Stimulated activated CD4-positive, alpha-beta T cell treated with anti-CD3 and anti-CD28 coated beads, TNF-alpha, amount 100 ng/mL, for 1 hour (primary cell): ENCODE data around the gene MAEA.
"Not testable (repeated sequence)": the region's sequence is repeated elsewhere in the genome, so short reads cannot be mapped to it uniquely, and the experiment has no call there.

ENCODE experiments used
- DNase-seq, 3 donors: peaks; one replicate each; pipeline ENCODE4 v3.0.0-alpha.2; 2020; ENCODE audit warnings: low read depth in 3 of 3, low spot score in 1 of 3

The MAEA gene

DNA sequence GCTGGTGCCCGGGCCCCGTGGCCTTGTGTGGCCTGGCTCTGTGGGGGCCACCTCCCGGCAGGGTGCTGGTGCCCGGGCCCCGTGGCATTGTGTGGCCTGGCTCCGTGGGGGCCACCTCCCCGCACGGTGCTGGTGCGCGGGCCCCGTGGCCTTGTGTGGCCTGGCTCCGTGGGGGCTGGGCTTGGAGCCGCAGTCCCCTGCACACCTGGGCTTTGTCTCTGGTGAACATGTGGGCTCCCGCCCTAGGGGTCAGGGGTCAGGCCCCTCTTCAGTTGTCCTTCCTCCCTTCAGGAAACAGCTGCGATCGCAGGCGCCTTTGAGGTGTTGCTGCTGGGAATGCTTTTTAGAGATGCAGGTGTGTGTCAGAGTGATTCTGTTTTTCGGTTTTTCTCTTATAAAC is 74.5 kb downstream of the MAEA start:
- DNase-seq = no peak

DNA sequence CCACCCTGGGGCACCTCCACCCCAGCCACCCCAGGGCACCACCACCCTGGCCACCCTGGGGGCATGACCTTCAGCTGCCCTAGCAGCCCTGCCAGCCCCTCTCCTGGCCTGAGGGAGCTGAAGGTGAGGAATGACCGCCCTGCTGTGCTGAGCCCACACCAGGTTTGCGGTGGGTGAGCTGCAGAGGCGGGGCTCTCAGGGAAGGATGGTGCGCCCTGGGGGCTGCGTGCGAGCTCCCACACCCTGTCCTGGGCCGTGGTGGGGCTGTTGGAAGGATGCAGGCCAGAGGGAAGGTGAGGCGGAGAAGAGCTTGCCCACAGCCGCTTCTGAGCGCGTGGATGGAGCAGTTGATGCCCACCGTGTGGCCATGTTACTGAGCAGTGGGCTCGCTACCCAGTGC is 75.1 kb downstream of the MAEA start:
- DNase-seq = no peak

DNA sequence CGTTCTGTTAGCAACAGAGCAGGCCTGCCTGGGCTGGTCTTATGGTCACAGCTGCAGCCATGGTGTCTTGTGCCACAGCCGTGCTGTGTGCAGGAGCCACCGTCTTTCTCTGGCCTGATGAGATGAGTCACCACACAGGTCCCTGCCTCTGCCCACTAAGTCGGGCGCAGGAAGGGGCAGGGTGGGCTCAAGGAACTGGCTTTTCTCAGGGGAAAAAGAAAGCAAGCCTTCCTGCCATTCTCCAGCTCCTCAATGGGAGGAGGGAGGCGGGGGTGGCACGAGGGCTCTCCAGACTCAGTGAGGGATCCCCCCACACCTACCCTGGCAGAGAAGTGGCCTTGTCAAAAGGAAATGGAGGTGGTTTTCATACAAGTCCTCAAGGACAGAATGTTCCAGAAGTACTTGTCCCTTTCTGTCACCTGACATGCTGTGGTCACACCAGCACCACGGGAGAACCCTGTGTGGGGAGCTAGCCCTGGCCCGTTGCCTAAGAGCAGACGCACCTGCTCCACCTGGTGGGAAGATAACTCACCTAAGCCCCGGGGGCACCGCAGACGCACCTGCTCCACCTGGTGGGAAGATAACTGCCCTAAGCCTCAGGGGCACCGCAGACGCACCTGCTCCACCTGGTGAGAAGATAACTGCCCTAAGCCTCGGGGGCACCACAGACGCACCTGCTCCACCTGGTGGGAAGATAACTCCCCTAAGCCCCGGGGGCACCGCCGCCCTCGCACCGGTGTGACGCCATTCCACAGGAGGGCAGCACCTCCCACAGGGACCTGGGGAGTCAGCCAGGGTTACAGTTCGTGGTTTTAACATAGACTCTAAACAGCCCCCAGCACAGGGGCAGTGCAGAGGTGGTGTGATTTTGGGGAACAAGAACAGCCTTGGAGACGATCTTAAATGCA is 75.8 kb downstream of the MAEA start:
- no peak for DNase-seq

DNA sequence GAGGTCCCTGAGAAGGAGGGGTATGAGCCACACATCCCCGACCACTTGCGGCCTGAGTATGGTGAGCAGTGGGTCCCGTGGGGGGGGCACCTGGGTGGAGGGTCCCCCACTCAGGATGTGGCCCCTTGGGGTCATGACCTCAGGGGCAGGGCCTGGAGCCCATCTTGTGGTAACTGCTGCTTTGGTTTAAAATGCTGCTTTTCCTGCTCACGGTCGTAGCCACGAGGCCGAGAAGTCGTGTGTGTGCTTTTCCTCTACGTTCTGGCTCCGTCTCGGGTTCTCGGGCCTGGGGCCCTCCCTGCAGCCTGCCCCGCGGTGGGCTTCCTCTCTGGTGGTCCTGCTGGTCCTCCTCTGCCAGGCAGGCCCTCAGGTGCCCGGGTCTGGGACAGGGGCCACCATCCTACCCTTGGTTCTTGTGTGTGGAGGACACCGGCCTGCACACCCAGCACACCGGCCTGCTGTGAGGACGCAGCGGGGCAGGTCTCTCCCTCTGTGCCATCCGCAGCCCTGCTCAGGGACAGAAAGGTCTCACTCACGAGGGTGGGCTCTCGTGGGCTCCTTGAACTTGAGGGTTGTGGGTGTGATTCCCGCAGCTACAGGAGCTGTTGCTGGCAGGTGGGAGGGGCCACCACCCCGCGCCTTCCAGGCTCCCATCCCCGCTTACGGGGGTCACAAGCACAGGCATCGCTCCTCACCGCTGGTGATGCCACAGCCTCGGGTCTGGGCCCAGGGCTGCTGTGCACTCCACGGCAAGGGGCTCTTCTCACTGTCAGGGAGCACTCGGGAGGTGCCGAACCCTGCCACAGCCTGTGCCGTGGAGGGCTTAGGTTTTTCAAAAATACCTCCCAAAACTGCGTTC is 76.9 kb downstream of the MAEA start:
- no peak for DNase-seq

DNA sequence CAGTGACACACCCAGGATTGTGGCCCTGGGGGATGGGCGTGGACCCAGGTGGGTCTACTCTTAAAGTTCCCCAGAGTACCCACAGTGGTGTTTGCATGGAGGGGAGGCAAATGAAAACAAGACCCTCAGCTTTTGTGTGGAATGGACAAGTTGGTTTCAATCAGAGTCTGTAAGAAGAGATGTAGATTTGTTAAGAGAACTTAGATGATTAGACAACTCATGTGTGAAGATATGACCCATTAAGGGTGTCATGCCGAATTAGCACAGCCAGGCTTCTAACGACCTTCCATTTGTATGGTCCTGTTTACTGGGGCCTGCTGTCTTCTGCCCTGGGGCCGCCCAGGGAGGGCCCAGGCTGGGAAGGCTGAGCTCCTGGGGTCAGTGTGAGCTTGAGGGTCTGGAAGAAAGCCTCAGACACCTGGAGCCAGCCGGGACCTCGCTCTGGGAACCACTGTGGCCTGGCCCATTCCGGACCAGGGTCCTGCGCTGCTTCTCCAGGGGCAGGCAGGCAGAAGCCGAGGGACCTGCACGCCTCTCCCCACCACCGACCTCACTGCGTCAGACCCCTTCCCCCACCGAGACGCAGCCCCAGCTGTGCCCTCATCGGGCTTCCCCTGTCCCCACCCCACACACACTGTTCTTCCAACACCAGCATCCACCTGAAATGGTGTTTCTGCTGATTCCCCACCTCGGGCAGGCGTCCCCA is 77.7 kb downstream of the MAEA start:
- no peak for DNase-seq

DNA sequence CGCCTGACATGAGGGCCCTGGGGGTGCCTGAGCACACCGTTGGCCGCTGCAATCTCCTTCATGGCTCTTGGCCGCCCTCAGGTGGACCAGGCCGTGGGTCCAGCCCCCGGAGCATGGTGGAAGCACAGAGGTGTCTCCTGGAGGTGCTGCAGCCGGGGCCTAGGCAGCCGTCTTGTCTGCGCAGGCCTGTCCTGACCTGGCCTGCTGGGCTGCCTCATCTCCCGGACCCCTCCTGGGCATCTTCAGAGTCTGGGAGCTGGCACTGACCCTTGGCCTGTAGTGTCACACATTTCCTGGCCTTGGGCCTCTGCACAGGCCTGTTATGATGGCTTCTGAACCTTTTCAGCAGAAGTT is 78.2 kb downstream of the MAEA start:
- DNase-seq = no peak

DNA sequence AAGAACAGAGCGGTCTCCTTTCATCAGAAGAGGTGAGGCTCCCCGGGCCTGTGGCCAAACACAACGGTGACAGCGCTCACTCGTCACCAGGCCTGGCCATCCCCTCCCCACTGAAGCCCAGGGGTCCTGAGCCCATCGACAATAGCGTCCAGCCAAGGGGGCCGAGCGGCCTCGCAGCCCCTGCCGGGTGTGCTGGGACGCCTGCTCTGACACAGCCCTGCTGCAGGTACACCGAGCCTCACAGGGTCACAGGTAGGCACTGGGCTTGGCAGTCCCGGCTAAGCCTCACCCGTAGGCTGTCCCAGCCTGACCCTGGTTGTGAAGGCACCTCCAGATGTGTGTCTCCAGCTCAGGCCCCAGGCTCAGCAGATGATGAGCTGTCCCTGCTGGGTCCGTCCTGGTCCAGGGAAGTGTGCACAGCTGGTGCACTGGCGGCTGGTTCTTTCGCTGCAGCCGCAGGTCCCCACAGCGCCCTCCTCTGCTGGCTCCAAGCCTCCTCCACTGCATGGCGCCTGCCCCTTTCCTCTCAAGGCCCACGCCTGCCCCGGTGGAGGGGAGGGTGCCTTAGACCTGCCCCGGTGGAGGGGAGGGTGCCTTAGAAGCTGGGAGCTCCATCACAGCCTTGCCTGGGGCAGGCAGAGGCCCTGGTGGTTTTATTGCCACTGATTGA is 78.9 kb downstream of the MAEA start:
- DNase-seq = no peak

DNA sequence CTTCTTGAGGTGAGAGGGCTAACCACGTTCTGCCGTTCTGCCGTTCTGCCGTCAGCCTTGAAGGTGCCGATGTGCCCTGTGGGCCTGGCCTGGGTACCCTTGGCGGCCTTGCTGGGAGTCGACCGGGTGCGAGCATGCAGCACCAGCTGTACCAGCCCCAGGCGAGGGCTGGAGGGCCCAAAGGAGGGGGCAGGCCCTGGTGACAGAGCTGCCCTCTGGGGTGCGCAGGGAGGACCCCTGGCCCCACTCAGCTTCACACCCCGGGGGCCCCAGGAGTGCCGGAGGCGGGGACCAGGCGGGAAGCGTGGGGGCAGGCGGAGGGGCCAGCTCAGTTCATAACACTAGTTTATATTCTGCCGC is 79.4 kb downstream of the MAEA start:
- DNase-seq = no peak

DNA sequence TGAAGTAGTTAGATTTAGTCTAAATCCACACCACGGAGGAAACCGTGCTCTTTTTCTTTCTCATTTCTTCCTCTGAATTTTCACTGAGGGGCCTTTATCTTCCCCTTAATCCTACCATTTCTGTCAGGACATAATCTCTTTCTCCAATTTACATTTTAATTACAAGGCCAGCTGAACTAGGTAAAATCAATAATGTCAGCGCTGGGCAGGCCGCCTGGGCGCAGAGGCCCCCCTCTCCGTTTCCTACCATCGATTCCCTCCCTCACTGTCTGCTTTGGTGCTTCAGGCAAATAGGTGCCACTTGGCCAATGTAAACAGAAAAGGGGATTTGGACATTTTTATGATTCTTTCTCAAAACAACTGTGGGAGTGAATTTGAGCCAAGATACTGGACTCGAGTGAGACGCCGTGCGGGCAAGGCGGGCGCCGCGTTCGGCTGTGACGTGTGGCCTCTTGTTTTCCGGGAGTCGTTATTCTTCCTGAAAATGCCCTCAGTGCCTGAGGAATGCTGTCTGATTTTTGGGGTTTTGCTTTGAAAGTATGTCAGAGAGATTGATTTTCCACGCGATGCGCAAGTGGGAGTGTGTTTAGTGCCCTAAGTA is 79.9 kb downstream of the MAEA start:
- no peak for DNase-seq

DNA sequence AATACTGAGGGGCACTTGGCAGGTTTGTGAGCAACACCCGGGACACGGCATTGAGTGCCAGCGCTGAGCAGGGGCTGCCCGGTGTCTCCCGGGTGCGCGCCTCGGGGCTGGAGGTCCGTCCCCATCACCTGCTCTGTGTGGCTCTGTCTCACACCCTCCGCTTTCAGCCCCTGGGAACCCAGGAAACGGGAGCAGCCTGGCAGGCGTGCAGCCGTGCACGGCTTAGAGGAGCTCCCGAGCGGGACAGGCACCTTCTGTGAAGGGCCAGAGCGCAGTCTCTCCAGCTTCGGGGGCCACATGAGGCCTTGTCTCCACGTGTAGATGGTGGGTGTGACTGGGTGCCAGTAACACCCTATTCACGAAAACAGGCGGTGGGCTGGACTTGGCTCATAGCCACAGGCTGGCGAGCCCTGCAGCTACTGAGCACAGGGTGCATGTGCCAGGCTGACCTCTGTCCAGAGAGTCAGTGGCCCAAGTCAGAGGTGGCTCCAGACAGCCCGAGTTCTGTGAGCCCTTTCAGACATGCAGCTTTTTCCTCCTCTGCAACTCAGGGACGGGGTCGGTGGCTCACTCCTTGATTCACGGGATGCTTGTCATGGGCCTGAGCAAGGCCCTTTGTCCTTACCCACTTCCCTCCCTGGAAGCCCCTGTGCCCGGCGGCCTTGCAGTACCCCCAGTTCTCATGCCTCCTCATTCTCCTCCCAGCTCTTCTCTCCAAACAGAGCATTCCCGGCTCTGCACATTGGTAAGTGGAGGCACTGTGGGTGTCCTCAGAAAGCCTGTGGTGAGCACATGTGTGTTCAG is 80.8 kb downstream of the MAEA start:
- DNase-seq = no peak

DNA sequence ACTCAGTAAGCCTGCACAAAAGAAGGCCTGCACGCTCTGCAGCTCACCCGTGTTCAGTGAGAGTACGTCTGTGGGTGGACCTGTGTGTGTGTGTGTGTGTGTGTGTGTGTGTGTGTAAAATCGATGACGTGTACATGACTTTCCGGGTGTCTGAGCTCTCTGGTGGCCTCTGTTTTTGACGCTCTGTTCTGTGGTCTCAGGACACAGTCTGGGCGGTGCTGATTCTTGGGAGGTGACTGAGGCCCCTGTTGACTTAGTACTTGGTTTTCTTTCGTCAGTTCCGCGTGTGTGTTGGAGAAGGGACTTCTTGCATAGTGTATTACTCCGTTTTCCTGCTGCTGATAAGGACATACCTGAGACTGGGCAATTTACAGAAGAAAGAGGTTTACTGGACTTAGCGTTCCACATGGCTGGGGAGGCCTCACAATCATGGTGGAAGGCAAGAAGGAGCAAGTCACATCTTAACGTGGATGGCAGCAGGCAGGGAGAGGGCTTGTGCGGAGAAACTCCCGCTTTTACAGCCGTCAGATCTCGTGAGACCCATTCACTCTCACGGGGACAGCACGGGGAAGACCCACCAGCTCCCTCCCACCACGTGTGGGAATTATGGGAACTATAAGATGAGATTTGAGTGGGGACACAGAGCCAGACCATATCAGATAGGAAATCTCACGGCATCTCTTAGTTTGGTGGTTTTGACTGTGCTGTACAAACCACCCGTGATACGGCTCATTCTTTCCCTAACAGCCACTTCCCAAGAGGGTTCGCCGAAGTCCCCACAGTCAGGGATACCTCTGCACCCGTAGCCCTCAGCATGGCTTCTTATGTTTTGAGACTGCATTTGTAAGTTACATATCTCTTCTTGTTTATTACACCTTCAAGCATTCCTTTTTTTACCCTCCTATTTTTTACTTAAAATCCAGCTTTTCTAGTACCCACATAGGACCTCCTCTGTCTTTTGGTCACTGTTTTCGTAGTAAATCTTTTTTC is 81.8 kb downstream of the MAEA start:
- no peak for DNase-seq

DNA sequence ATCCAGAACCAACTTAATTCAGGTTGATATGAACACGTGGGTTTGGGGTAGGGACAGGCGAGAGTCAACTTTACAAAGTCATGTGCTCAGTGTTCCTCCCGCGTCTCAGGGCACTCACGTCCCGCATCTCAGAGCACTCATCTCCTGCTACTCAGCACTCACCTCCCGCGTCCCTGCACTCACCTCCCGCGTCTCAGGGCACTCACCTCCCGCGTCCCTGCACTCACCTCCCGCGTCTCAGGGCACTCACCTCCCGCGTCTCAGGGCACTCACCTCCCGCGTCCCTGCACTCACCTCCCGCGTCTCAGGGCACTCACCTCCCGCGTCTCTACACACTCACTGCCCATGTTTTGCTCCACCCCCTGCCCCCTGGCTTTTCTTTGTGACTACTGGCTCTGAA is 82.9 kb downstream of the MAEA start:
- not testable (repeated sequence) for DNase-seq

DNA sequence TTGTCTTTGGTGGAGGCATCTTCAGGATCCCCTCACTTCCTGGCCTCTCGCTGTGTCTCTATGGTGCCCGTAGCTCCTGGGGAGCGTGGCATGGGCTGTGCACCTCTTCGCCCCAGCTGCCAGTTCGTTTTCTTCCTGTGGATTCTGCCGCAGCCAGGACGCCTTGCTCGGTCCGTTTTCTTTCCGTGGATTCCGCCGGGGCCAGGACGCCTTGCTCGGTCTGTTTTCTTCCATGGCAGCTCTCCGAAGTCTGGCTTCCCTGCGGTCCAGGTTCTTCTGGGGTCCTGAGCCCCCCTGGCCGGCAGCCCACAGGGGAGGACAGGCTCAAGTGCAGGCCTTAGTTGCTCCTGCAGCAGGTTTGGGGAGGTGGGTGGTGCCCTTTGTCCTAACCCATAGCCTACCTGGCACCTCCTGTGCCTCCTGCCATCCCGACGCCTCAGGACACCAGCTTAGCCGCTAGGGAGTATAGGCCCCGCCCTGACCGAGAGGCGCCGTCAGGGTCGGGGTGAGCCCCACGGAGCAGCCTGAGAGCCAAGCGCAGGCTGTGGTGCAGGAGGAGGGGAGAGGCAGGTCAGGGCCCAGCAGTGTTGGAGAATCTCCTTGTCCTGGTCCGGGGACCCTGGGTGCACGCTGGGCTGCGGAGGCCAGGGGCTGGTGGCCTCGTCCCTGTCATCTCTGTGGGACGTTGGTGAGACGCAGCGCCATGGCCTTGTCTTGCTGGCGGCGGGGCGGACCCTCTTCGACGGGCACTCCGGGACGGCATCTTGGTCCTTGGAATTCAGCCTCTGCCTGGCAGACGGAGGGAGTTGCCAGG is 84.4 kb downstream of the MAEA start:
- no peak for DNase-seq

DNA sequence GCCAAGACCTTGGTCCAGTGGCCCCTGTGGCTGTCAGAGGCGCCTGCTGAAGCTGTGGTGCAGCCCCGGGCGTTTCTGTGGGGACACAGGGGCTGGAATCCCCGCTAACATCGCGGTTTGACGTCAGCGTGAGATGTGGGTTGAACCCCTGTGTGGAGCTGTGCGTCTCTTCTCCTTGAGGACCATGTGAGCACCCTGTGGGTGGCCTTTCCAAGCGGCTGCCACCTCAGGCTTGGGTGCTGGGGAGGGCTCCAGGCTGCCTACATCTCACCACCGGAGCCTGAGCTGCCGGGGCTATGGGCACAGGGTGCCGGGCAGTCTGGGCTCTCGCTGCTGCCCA is 85.0 kb downstream of the MAEA start:
- DNase-seq = no peak

DNA sequence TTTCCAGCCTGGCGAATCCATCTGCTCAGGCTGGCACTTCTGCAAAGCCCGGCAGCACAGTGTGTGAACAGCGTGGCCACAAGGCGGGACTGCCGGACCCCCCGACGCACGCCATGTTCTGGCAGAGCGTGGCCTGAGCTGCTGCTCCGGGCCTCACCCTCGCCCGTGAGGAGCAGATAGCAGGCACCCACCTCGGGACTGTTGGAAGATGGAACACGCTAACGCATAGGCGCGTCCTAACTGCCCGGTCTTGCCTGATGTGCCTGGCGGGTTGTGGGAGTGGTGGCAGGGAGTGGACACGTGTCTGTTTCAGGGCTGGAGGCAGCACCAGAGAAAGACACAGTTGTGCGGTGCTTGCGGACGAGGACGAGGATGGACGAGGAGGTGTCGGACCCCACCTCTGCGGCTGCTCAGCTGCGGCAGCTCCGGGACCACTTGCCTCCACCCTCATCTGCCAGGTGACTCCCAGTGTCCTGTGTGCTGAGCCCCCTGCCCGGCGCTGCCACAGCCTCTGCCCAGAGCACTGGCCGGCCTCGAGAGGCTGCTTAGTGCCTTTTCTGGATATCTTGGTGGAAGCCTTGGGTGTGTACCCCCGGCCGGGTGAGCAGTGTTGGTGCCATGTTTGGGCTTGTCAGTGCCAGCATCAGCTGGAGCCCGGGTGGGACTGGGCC is 85.5 kb downstream of the MAEA start:
- DNase-seq = no peak

DNA sequence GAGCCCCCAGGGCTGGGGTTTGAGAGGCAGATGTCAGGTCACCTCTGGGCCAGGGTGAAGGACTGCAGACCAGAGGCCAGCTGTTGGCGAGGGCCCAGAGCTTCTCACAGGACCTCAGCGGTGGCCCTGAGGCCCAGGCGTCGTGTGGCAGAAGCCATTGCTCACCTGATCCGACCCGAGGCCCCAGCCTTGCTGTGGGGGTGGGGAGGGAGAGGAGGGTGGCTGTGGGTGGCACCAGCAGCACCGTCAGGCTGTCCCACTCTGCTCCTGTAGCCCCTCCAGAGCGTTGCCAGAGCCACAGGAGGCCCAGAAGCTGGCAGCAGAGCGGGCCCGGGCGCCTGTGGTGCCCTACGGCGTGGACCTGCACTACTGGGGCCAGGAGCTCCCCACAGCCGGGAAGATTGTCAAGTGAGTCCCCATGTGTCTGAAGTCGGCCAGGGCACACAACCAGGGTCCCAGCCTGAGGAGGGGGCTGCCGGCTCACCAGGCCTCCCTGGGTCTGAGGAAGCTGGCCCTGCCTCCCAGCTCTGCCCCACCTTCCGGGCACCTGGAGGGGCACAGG is 86.2 kb downstream of the MAEA start:
- no peak for DNase-seq

DNA sequence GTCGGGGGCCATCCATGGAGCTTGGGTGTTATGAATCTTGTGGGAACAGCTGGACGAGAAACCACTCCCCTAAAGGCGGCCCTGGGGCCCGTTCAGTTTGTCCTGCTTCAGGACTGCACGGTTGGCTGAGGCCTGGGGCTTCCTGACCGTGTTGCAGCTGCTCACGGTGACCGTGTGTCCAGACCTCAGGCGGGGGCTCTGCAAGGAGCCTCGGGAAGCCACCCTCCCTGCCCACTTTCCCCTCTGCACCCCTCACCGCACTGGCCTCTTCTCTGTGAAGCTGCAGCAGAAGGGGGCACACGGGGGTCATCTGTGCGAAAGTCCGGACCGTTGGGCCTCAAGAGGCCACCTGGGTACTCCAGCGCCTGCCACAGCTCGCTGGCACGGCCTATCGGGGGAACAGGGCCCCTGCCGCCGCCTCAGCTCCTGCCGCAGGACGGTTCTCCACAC is 86.7 kb downstream of the MAEA start:
- no peak for DNase-seq
